GM03348 (cell line): ENCODE data around the gene ZNF593OS.

Experiments
- DNase-seq: peaks from one replicate; pipeline ENCODE4 v3.0.0; 2012; ENCODE audit warnings: low spot score

ZNF593OS gene

GRCh38 chr1:26184086-26184485 is 12.5 kb upstream of the ZNF593OS start:
- DNase-seq, result no peak

DNA sequence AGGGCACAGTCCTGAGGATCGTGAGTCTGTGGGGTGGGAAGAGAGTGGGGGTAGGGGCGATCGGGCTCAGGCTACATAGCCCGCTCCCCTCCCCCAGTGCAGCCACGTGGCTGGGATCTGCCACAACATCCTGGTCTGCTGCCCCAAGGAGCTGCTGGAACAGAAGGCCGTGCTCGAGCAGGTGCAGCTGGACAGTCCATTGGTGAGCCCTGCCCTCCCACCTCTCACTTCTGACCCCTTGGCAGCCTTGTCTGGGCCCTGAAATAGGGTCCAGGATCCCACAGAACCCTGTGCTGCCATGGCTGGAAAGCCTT is 10.7 kb upstream of the ZNF593OS start:
- no peak for DNase-seq

DNA sequence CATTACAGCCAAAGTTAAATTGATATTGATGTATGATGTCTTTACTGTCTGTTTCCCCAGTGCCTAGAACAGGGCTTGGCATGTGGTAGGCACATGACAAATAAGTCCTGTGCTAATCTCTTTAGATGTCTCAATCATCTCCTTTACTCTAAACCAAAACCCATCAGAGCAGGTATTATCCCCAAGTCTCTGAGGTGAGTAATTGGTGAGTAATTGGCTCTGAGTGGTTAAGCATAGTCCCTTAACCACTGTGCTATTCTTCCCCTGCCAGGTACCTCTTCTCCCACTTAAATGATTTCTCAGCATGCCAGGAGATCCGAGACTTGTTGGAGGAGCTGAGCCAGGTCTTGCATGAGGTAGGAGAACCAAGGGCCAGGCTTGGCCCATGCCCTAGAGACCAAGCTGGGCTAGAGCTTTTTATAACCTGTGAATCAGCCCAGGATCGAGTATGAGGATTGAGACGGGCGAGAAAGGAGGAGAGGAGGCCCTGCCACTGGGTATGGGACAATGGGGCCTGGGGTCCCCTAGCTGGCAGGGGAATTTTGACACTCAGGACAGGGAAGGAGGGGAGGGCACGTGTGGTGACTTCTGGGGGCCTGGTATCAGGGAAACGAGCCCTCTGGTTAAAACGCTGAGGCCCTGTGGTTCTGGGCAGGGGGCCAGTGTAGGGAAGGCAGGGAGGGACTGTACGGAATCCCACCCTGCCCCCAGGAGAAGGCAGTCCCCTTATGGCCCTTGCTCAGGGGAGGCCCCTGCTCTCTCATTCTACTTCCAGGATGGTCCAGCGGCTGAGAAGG is 10.2 kb upstream of the ZNF593OS start:
- DNase-seq, result no peak

GRCh38 chr1:26180010-26180506 is 8.4 kb upstream of the ZNF593OS start:
- no peak for DNase-seq

DNA sequence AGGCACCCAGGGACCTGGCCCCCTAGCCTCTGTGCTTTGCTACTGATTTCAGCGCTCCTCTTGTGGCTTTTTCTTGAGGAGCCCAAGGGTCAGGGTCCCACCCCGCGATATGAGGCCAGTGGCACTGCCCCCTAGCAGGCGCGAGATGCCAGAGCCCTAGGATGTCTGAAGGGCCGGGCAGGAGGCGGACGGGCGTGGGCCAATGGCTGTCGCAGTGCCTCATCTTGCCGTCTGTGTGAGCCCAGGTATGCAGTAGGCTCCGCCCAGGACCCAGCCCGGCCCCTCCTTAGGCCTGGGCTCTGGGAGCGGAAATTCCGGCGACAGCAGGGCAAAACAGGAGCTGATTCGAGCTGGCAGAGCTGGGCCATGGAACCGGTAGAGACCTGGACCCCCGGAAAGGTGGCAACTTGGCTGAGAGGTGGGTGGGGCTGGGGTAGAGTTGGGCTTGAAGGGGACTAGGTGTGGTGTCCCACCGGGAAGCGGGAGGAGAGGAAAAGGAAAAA is 5.6 kb upstream of the ZNF593OS start, which contains the start of gene CNKSR1:
TSS of gene CNKSR1 (plus strand) at position 310 of the 503 bp plus-strand sequence. CDS start at position 367, 57 bp downstream.
- no peak for DNase-seq

- DNase-seq, result no peak
Observed at GRCh38 chr1:26175346-26175745, 3.7 kb upstream of the ZNF593OS start.

- DNase-seq, result no peak
Observed at GRCh38 chr1:26170472-26170821, 1.2 kb downstream of the ZNF593OS start.

DNA sequence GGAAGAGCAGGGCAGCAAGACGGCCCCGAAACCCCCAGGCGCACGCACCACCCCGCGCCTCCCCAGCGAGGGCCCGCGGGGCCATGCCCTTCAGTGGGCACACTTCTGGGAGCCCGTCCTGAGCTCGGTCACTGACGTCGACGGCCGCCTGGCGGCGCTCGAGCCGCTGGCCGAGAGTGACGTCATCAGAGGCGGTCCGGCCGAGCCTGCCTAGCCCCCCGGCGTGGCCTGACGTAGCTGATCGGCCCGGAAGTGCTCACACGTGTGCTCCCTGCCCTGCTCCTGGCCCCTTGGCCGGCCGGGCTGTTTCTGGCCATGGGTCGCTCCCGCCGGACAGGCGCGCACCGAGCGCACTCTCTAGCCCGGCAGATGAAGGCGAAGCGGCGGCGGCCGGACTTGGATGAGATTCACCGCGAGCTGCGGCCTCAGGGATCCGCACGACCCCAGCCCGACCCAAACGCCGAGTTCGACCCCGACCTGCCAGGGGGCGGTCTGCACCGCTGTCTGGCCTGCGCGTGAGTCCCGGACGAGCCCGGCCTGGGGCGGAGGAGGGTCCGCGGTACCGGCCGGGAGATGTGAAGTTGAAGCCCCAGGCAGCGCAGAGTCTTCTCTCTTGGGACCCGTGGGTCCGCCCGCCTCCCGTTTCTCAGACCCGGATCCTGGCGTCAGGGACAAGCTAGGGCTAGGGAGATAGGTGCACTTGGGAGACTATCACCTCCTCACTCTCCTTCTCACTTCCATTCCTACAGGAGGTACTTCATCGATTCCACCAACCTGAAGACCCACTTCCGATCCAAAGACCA is 1.8 kb downstream of the ZNF593OS start, which contains the start of gene ZNF593:
TSS of gene ZNF593 (plus strand) at position 240 of the 803 bp plus-strand sequence. CDS start at position 316, 76 bp downstream.
- DNase-seq, result peak; percentile 99

- no peak for DNase-seq
Observed at GRCh38 chr1:26169198-26169554, 2.5 kb downstream of the ZNF593OS start.

DNA sequence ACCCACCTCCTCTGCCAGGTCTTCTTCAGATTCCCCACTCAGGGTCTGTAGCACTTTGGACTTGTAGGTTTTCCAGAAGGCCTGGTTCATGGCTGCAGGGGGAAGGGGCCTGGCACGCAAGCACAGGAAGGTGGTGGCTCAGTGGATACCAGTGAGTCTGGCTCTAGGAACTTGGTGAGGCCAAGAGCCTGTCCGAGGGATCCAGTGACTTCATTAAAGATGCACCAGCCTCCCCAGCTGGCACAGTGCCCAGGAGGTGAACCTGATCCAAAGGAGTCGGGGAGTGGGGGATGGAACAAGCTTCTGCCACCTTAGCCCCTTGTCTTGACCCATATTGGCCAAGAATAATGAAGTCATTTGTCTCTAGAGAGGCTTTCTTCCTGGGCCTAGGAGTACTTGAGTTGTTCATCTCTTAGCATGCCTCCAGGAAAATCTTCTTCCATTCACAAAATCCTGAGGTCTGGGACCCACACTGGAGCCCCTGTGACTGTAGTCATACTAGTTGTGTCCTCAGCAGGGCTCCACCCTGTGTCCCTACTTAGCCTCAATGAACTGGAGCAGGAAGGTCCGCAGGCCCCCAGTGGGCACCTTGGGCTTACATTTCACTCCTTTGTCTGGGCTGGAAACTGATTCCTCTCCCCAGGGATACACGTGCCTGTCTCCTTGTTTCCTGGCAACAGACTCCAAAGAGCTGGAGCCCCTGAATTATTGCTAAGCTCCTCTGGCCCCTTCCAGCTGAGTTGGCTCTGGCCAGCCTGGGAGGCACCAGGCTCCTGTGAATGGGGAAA is 3.0 kb downstream of the ZNF593OS start, which contains the start of gene C1orf232:
TSS of gene C1orf232 (minus strand) at position 554 of the 788 bp plus-strand sequence. CDS start at position 90, 464 bp downstream.
- DNase-seq, result no peak

- DNase-seq, result no peak
Observed at GRCh38 chr1:26166719-26167281, 4.8 kb downstream of the ZNF593OS start.

DNA sequence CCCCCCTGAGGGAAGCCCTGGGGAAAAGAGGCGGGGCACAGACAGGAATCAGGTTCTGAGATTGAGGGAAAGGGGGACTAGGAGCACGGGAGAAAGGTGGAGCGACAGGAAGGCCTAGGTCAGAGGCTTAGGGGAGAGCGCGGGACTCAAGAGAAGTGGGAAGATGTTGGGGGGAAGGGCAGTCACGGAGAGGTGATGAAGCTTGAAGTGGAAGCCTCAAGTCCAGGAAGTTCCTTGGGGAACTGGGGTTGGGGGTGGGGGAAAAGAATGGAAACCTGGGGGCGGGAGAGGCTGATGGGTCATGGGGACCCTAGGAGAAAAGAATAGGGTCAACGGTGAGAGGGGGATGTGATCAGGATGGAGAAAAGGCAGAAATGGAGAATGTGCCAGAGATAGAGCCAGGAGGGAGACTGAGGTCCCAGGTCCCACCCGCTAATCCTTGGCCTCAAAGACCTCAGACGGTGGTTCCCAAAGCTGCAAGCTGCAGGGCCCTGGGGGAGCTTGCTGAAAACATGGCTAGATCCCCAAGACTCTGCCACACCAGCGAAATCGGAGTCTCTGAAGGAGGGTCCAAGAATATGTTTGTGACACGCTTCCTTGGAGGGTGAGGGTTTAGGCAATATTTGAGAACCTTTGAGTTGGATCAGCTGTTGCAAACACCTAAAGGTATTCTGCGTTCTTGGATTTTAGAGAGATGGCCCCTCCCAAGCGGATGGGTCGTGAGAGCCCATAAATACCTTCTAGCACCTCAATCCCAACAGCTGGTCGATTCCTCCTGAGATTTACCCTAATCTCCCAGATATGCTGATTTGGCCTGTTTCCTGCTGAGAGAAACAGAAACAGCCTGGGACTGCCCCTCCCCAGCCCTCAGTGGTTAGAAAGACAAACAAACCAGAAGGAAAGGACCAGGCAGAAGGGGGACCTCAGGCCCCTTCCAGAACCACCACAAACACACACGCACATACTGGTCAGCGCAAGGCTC is 6.5 kb downstream of the ZNF593OS start:
- no peak for DNase-seq

GRCh38 chr1:26164036-26164860 is 7.4 kb downstream of the ZNF593OS start:
- peak; percentile 88 for DNase-seq

- no peak for DNase-seq
Observed at GRCh38 chr1:26163684-26164035, 8.0 kb downstream of the ZNF593OS start.

DNA sequence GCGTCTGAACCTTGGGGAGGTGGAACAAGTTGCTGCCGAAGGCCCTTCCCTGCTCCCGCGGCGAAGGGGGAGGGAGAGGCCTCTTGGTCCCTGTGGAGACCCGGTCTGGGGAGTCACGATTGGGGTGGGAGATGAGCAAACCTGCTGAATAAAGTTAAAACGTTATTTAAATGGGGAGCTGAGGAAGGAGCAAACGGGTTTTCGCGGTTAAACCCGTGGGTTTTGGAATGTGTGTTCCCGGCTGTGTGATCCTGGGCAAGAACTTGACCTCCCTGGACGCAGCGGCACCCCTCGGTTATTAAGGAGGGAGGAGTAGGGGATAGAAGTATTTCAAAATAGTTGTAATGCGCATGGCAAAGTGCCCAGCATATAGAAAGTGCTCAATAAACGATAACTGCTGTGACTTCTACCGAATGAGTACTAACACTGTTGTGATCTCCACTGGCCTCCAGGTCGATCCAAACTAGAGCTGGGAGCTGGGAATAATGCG is 9.4 kb downstream of the ZNF593OS start:
- no peak for DNase-seq

DNA sequence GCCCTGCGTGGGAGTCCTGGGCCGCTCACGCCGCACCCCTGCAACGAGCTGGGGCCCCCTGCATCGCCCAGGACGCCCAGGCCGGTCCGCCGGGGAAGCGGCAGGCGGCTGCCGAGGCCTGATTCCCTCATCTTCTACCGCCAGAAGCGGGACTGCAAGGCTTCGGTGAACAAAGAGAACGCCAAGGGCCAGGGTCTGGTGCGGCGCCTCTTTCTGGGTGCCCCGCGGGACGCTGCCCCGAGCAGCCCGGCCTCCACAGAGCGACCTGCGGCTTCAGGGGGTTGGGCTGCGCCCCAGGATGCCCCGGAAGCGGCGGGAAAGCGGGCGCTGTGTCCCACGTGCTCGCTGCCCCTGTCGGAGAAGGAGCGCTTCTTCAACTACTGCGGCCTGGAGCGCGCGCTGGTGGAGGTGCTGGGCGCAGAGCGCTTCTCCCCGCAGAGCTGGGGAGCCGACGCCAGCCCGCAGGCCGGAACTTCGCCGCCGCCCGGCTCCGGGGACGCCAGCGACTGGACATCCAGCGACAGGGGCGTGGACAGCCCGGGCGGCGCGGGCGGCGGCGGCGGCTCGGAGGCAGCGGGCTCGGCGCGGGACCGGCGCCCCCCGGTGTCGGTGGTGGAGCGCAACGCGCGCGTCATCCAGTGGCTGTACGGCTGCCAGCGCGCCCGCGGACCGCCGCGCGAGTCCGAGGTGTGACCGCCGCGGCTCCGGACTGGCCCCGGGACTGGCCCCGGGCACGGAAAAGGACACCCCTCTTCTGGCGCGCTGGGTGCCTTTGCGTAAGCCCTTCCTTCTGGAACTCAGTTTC is 10.0 kb downstream of the ZNF593OS start:
- peak; percentile 73 for DNase-seq

- no peak for DNase-seq
Observed at GRCh38 chr1:26160527-26161414, 10.9 kb downstream of the ZNF593OS start.

- DNase-seq, result no peak
Observed at GRCh38 chr1:26159743-26160039, 11.9 kb downstream of the ZNF593OS start.
